ENCODE data around the gene GYG1. TPM values are rescaled to one million over a fixed set of nuclear protein-coding genes. Genes with fewer than 3 reads are reported as not detected.

GYG1 gene
- total and polyA plus RNA-seq, 4 donors = 9.2 to 16.7 (median 13.4) TPM

- WGBS = 100% methylated on average over 1 of the region's 1 CpG
- no peaks in the 10 kb centered on the region for H3K27me3 ChIP-seq (ENCODE audit: control insufficient read depth in 4 of 4, insufficient read depth in 4 of 4, low read length in 3 of 4)
- no peak overlapping the region for H3K27ac ChIP-seq (ENCODE audit: low read depth in 1 of 2, low read length in 2 of 2)
- H3K9me3 ChIP-seq (ENCODE audit: control insufficient read depth in 4 of 4, low read length in 3 of 4) = no peaks in the 10 kb centered on the region
- no peak overlapping the region for H3K9ac ChIP-seq (ENCODE audit: low read depth in 1 of 2, low read length in 2 of 2)
- DNase-seq (ENCODE audit: low spot score) = no peak
- H3K4me1 ChIP-seq (ENCODE audit: control insufficient read depth in 4 of 4, insufficient read depth in 4 of 4, low read length in 3 of 4) = no peaks in the 10 kb centered on the region
- no peak overlapping the region for H3K4me3 ChIP-seq (ENCODE audit: low read depth in 1 of 3, low read length in 3 of 3)
- peaks cover 3 to 17% (median 6%) of the 10 kb centered on the region in 4 donors for H3K36me3 ChIP-seq (ENCODE audit: control insufficient read depth in 4 of 4, insufficient read depth in 3 of 4, low read depth in 1 of 4, low read length in 3 of 4)
- TF ChIP-seq MAX (IDR thresholded peaks at IDR 0.05) = no peak
- TF ChIP-seq FOXA1 (IDR thresholded peaks at IDR 0.05) = no peak
- no peak for TF ChIP-seq GABPA (IDR thresholded peaks at IDR 0.05 in 1 of 2, conservative IDR thresholded peaks at IDR 0.05 in 1 of 2)
- TF ChIP-seq EGR1 (IDR thresholded peaks at IDR 0.05; ENCODE audit: low read depth in 2 of 2) = no peak
- no peak for TF ChIP-seq FOXA2 (IDR thresholded peaks at IDR 0.05)
- TF ChIP-seq SP1 (IDR thresholded peaks at IDR 0.05) = no peak
- TF ChIP-seq NR2F2 (IDR thresholded peaks at IDR 0.05) = no peak
- TF ChIP-seq CTCF (IDR thresholded peaks at IDR 0.05; ENCODE audit: low read depth, low read length, missing input control) = no peak
- TF ChIP-seq HNF4A (conservative IDR thresholded peaks at IDR 0.05) = no peak
- no peak for TF ChIP-seq HNF4G (IDR thresholded peaks at IDR 0.05)
- TF ChIP-seq RXRA (IDR thresholded peaks at IDR 0.05) = no peak
- TF ChIP-seq REST (IDR thresholded peaks at IDR 0.05) = no peak
- no peak for TF ChIP-seq JUND (IDR thresholded peaks at IDR 0.05)
- TF ChIP-seq ATF3 (IDR thresholded peaks at IDR 0.05) = no peak
- TF ChIP-seq ZBTB33 (IDR thresholded peaks at IDR 0.05) = no peak
- TF ChIP-seq YY1 (IDR thresholded peaks at IDR 0.05) = no peak
- TF ChIP-seq RAD21 (IDR thresholded peaks at IDR 0.05) = no peak
- TF ChIP-seq TAF1 (conservative IDR thresholded peaks at IDR 0.05) = no peak
These were observed 66.9 kb downstream of the GYG1 start for GRCh38 chr3:149058198-149058597.

Data from liver (tissue), 9 donors.